GM10847 (cell line): ENCODE measurements around the gene RPP38.

Source experiments
- POLR2A ChIP-seq: IDR thresholded peaks from 2 replicates; pipeline ENCODE4 v1.6.1; 2011; ENCODE audit not compliant: insufficient read length; ENCODE audit errors: extremely low read depth

RPP38 gene

GRCh38 chr10:15091418-15091817 lies 5.7 kb upstream of the RPP38 start:
- TF ChIP-seq POLR2A, result no peak

- TF ChIP-seq POLR2A, result no peak
Observed at GRCh38 chr10:15092855-15093408, 4.2 kb upstream of the RPP38 start.

GRCh38 chr10:15096661-15097010 lies 519 bp upstream of the RPP38 start:
- no peak for TF ChIP-seq POLR2A

- TF ChIP-seq POLR2A, result no peak
Observed at GRCh38 chr10:15099886-15100285, 2.7 kb downstream of the RPP38 start.

- TF ChIP-seq POLR2A, result no peak
Observed at GRCh38 chr10:15103513-15103912, 6.4 kb downstream of the RPP38 start.

- TF ChIP-seq POLR2A, result no peak
Observed at GRCh38 chr10:15106352-15107013, 9.3 kb downstream of the RPP38 start.

- TF ChIP-seq POLR2A, result no peak
Observed at GRCh38 chr10:15112657-15113056, 15.5 kb downstream of the RPP38 start.

GRCh38 chr10:15113766-15114165 lies 16.6 kb downstream of the RPP38 start:
- no peak for TF ChIP-seq POLR2A

- TF ChIP-seq POLR2A, result no peak
Observed at GRCh38 chr10:15116225-15116624, 19.1 kb downstream of the RPP38 start.

GRCh38 chr10:15118615-15119014 lies 21.5 kb downstream of the RPP38 start:
- no peak for TF ChIP-seq POLR2A

GRCh38 chr10:15120523-15120922 lies 23.4 kb downstream of the RPP38 start:
- TF ChIP-seq POLR2A, result no peak

GRCh38 chr10:15121707-15122106 lies 24.6 kb downstream of the RPP38 start:
- no peak for TF ChIP-seq POLR2A

GRCh38 chr10:15122477-15123030 lies 25.4 kb downstream of the RPP38 start:
- TF ChIP-seq POLR2A, result no peak

- TF ChIP-seq POLR2A, result no peak
Observed at GRCh38 chr10:15123749-15124184, 26.6 kb downstream of the RPP38 start.

GRCh38 chr10:15124190-15124589 lies 27.0 kb downstream of the RPP38 start:
- no peak for TF ChIP-seq POLR2A

GRCh38 chr10:15124908-15125307 lies 27.8 kb downstream of the RPP38 start:
- no peak for TF ChIP-seq POLR2A

GRCh38 chr10:15131330-15131729 lies 34.2 kb downstream of the RPP38 start:
- no peak for TF ChIP-seq POLR2A
